Hepatic stellate cell (primary cell): ENCODE measurements around the gene GTF2A1.

ENCODE experiments used
- DNase-seq: peaks from one replicate; pipeline ENCODE4 v3.0.0; 2011; ENCODE audit warnings: low spot score

Gene GTF2A1

DNA sequence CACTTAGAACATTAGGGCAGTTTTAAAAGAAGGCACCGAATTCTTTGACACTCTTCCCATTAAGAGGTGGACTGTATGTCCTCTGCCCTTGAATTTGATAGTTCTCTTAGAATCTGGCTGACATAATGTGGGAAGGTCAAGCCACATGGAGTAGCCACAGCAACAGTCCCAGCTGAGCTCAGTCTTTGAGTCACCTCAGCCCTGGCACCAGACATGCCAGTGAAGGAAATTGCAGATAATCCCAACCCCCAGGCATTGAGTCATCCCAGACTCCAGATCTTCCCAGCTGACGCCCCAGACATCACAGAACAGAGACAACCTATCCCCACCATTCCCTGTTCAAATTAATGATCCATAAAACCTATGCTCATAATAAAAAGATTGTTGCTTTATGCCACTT lies 83.4 kb downstream of the GTF2A1 start:
- DNase-seq, result peak; percentile 26

DNA sequence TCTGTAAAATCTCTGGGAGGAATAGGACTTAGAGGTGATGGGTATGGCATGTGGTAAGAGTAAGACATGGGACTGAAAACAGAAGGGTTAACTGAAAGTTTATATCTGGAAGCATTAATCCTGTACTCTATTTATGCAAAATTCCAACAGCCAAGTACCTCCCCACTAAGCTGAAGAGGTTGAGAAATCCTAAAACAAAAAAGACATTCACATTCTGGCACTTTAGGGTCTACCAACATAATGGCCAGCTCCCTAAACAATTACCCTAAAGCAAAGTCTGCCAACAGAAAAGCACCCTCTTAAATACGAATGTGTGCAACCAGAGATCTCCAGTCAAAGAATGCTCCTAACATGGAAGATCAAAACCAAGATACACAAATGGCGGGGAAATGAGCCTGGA lies 87.4 kb downstream of the GTF2A1 start:
- no peak for DNase-seq

DNA sequence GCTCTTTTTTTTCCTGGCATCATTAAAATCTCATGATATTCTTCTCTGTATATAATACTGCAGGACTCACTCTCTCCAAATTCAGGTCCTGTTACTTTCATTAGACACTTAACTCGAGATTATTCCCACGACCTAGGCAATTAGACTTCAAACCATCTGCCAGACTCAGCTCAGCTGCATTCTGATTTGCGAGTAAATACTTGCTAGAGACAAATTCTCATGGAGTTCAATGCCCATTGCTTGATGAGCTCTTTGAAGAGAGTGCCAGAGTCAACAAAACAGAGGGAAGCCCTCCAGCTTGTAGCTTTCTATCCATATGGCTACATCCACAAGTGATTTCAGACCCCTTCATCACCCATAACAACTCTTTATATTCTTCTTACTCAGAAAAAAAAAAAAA lies 88.3 kb downstream of the GTF2A1 start:
- no peak for DNase-seq

DNA sequence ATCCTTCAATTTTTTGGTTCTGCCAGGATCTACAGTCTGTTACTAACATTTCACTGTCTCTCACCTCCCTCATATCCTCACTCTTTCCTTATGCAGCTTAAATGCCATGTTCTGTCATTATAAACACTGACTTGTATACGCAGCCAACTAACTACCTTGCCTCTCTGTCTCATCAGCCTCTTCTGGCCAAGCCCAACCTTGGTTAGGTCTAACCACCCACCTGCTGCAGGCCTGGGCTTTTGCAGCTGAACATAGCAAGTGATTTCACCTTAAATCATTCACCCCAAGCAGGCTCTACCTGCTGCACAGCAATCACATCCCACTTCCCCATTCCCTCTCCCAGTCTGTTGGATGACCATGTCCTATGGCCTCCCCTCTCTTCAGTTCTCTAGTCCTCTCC lies 91.5 kb downstream of the GTF2A1 start:
- DNase-seq, result no peak

DNA sequence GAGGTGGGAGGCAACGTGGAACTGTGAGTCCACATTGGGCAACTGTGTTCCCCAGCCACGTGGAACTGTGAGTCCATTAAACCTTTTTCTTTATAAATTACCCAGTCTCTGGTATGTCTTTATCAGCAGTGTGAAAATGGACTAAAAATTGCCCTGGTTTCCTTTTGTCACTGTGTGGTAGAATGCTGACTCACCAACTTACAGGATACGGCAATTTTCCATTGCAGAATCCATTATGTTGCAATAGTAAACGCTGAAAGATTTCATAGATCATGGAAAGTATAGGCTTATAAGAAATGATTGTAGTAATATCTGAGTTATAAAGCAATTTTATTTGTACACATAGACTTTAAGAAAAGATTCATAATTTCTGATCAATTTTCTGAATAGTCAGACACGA lies 93.0 kb downstream of the GTF2A1 start:
- DNase-seq, result no peak

DNA sequence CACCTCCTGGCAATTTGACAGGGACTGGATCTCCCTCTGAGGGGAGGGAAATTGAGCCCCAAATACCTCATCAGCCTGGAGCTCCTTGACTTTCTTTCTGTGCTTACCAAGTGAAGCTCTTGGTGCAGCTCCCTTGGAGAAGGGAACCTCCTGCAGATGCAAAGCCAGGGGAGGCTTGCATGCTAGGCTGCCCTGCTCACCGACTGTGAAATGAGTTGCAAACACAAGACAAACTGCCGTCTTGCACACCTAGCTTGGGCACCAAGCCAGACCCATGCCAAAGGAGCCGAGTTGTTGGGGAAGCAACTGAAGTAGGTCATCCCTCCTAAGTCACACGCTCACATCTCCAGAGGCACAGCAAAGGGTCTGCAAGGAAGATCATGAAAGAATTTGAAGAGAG lies 95.2 kb downstream of the GTF2A1 start:
- no peak for DNase-seq
